NB4 (cell line): ENCODE results near the gene TRAK1.

ENCODE experiments used
- DNase-seq: peaks from one replicate; pipeline ENCODE4 v3.0.0; 2010; ENCODE audit warnings: low read depth
- H3K4me3 ChIP-seq: one replicate; pipeline ENCODE4 v1.5.1; 2011; ENCODE audit warnings: mild to moderate bottlenecking, low read depth, low read length, moderate library complexity
- CTCF ChIP-seq: IDR thresholded peaks from one replicate; pipeline ENCODE4 v1.5.1; 2012; ENCODE audit warnings: low read depth, low read length
- MAX ChIP-seq: IDR thresholded peaks from 2 replicates; pipeline ENCODE4 v1.6.1; 2011; ENCODE audit warnings: low read depth, low read length
- MYC ChIP-seq: IDR thresholded peaks from 2 replicates; pipeline ENCODE4 v1.6.1; 2011; ENCODE audit warnings: low read depth, low read length
- POLR2A ChIP-seq: IDR thresholded peaks from 2 replicates; pipeline ENCODE4 v1.6.1; 2011; ENCODE audit warnings: mild to moderate bottlenecking; ENCODE audit not compliant: insufficient read length; ENCODE audit errors: extremely low read depth

The TRAK1 gene

GRCh38 chr3:42263354-42264346 lies 172.5 kb downstream of the TRAK1 start:
- H3K4me3 ChIP-seq, result no peak overlapping the region
- no peak for DNase-seq

DNA sequence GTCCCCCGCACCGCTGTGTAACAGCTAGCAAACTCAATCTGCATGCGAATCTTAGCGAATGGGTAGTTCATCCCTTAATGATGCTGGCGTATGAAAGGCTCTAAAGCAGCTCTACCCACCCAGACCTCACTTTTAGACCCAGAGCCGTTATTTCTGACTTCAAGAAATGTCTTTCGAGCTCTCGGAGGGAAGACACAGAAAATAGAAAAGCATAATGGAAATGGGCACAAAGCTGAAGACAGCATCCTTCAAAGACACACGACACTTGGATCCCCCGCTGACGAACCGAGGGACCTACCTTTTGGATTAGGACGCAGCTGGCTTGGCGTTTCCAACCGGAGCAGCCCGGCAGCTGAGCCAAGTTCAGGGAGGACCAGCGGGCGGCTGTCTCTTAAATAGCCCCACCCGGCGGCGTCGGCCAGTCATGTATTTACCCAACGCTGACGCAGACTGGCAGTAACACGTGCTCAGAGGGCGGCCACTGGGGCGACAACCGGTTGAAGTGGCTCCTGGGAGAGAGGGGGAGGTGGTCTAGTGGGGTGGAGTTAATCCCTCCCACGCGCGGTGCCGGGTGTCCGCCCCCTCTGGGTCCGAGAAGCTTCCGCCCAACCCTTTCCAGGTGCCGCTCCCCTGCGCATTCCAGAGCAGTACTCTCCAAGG lies 173.4 kb downstream of the TRAK1 start:
- DNase-seq, result no peak
- TF ChIP-seq CTCF (no peak), MAX (no peak), POLR2A (no peak), MYC (no peak)
- no peak overlapping the region for H3K4me3 ChIP-seq

More at GRCh38 chr3:42263354-42264346, 172.5 kb downstream of the TRAK1 start:
- TF ChIP-seq MAX (no peak), MYC (no peak), CTCF (no peak), POLR2A (no peak)

GRCh38 chr3:42265059-42265991 lies 174.2 kb downstream of the TRAK1 start:
- no peak for DNase-seq
- H3K4me3 ChIP-seq, result no peak overlapping the region
- TF ChIP-seq POLR2A, result no peak

- TF ChIP-seq POLR2A, result no peak
- no peak for TF ChIP-seq MAX
- no peak for TF ChIP-seq MYC
- TF ChIP-seq CTCF, result no peak
- DNase-seq, result no peak
Measured at GRCh38 chr3:42266085-42266484, 174.9 kb downstream of the TRAK1 start, which contains the start of gene CCK. Gene CCK, minus strand, starts transcription at chr3:42266185. Its CDS starts 2,555 bp downstream, at chr3:42263630.

GRCh38 chr3:42267878-42268277 lies 176.7 kb downstream of the TRAK1 start:
- no peak for TF ChIP-seq CTCF
- no peak for TF ChIP-seq MYC
- TF ChIP-seq POLR2A, result no peak
- TF ChIP-seq MAX, result no peak
- no peak for DNase-seq
- H3K4me3 ChIP-seq, result no peak overlapping the region

More at GRCh38 chr3:42266085-42266484, 174.9 kb downstream of the TRAK1 start, which contains the start of gene CCK:
- no peak within 1 kb of the TSS for H3K4me3 ChIP-seq
